ENCODE results near the gene OGN.

GRCh38 chr9:92402826-92403745 lies 1.3 kb downstream of the OGN start:
- TF ChIP-seq POLR2A (IDR thresholded peaks at IDR 0.05) (no peak), POLR2AphosphoS5 (IDR thresholded peaks at IDR 0.05) (no peak), EP300 (IDR thresholded peaks at IDR 0.05) (no peak)
- TF ChIP-seq, protein P1, sequence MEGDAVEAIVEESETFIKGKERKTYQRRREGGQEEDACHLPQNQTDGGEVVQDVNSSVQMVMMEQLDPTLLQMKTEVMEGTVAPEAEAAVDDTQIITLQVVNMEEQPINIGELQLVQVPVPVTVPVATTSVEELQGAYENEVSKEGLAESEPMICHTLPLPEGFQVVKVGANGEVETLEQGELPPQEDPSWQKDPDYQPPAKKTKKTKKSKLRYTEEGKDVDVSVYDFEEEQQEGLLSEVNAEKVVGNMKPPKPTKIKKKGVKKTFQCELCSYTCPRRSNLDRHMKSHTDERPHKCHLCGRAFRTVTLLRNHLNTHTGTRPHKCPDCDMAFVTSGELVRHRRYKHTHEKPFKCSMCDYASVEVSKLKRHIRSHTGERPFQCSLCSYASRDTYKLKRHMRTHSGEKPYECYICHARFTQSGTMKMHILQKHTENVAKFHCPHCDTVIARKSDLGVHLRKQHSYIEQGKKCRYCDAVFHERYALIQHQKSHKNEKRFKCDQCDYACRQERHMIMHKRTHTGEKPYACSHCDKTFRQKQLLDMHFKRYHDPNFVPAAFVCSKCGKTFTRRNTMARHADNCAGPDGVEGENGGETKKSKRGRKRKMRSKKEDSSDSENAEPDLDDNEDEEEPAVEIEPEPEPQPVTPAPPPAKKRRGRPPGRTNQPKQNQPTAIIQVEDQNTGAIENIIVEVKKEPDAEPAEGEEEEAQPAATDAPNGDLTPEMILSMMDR (IDR thresholded peaks at IDR 0.05), result no peak
